HepG2 (cell line): ENCODE results near the gene EIF4A3.

Source experiments
- RAD21 ChIP-seq: fragments of 450-650 bp; formaldehyde crosslinking; IDR thresholded peaks from 2 replicates; pipeline ENCODE4 v1.5.0; 2020; ENCODE audit warnings: mild to moderate bottlenecking
- ZBTB3 ChIP-seq: sonication (generic); formaldehyde crosslinking; IDR thresholded peaks from 2 replicates; pipeline ENCODE4 v1.4.0; 2020; ENCODE audit warnings: low read depth, mild to moderate bottlenecking, moderate library complexity, missing genetic modification reagents, borderline replicate concordance
- TF ChIP-seq, protein P1 (sequence below): sonication (generic); formaldehyde crosslinking; IDR thresholded peaks from 2 replicates; pipeline ENCODE4 v1.5.0; 2020; ENCODE audit warnings: mild to moderate bottlenecking, missing genetic modification reagents, moderate library complexity

DNA sequence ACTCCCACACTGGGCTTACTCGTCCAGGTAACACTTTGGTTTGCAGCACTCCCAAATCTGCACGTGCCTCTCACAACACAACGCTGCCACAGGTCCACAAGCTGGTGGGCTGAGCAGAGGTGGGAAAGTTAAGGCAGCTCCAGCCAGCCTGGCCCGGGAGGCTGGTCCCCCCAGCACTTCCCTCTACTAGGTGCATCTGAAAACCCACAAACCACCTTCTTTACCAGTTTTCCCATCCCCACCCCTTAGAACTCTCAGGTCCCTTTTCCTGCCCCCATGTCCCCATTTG, 46.9 kb downstream of the EIF4A3 start:
- TF ChIP-seq RAD21 (CRISPR knock-in tag), result no peak
- TF ChIP-seq, protein P1, sequence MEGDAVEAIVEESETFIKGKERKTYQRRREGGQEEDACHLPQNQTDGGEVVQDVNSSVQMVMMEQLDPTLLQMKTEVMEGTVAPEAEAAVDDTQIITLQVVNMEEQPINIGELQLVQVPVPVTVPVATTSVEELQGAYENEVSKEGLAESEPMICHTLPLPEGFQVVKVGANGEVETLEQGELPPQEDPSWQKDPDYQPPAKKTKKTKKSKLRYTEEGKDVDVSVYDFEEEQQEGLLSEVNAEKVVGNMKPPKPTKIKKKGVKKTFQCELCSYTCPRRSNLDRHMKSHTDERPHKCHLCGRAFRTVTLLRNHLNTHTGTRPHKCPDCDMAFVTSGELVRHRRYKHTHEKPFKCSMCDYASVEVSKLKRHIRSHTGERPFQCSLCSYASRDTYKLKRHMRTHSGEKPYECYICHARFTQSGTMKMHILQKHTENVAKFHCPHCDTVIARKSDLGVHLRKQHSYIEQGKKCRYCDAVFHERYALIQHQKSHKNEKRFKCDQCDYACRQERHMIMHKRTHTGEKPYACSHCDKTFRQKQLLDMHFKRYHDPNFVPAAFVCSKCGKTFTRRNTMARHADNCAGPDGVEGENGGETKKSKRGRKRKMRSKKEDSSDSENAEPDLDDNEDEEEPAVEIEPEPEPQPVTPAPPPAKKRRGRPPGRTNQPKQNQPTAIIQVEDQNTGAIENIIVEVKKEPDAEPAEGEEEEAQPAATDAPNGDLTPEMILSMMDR (CRISPR knock-in tag), result no peak
- TF ChIP-seq ZBTB3 (CRISPR knock-in tag), result no peak
